IMR-90 (cell line): ENCODE measurements around the gene CTSC. TPM values are rescaled to one million over a fixed set of nuclear protein-coding genes. Genes with fewer than 3 reads are reported as not detected.

Experiments used
- ATAC-seq: fragments of 200-7000 bp; cut with Tn5 transposase; 2 replicates; pipeline ENCODE4 v1.9.1; 2020; ENCODE audit warnings: low read depth, mild to moderate bottlenecking, moderate library complexity
- BruUV-seq: library from RNA; stranded (reverse); fragments of 400-500 nt; replicated peaks from 2 replicates; lab custom pipeline; 2021; lab: Mats Ljungman, UMichigan
- CTCF ChIA-PET: fragments of 300-600 bp; formaldehyde crosslinking; extraction: SDS; loops from one replicate; lab custom pipeline; 2021; ENCODE audit warnings: antibody characterized with exemption; lab: Yijun Ruan, JAX
- POLR2A ChIA-PET: fragments of 300-600 bp; sonication (Branson Sonifier 250); formaldehyde crosslinking; loops from one replicate; lab custom pipeline; 2022; ENCODE audit warnings: antibody characterized with exemption; ENCODE audit not compliant: unreplicated experiment; lab: Charles Lee
- DNase-seq: peaks from one replicate; pipeline ENCODE4 v3.0.0; 2013
- H2AFZ ChIP-seq: replicated peaks from 2 replicates; pipeline ENCODE3; 2013; ENCODE audit warnings: low read length, mild to moderate bottlenecking; ENCODE audit not compliant: poor library complexity
- H2AK5ac ChIP-seq: 2 replicates; pipeline ENCODE4 v1.6.1; 2013; ENCODE audit warnings: low read depth, low read length, inconsistent platforms
- H2AK9ac ChIP-seq: replicated peaks from 2 replicates; pipeline ENCODE3; 2013; ENCODE audit warnings: mild to moderate bottlenecking, low read depth, low read length, moderate library complexity; ENCODE audit not compliant: poor library complexity
- H2BK120ac ChIP-seq: 2 replicates; pipeline ENCODE4 v1.6.1; 2013; ENCODE audit warnings: low read depth, low read length, inconsistent platforms
- H2BK15ac ChIP-seq: 3 replicates; pipeline ENCODE4 v1.6.1; 2013; ENCODE audit warnings: low read depth, low read length, inconsistent platforms
- H2BK20ac ChIP-seq: 2 replicates; pipeline ENCODE4 v1.6.1; 2013; ENCODE audit warnings: low read depth, mild to moderate bottlenecking, inconsistent platforms, low read length, moderate library complexity
- H2BK5ac ChIP-seq: 2 replicates; pipeline ENCODE4 v1.6.1; 2013; ENCODE audit warnings: mild to moderate bottlenecking, low read depth, low read length, inconsistent platforms; ENCODE audit not compliant: poor library complexity, severe bottlenecking
- H3K14ac ChIP-seq: replicated peaks from 2 replicates; pipeline ENCODE4 v1.6.1; 2013; ENCODE audit warnings: low read depth, low read length, inconsistent platforms
- H3K18ac ChIP-seq: 2 replicates; pipeline ENCODE4 v1.6.1; 2013; ENCODE audit warnings: low read depth, low read length, control low read depth
- H3K23ac ChIP-seq: 2 replicates; pipeline ENCODE4 v1.6.1; 2013; ENCODE audit warnings: low read depth, low read length, inconsistent platforms
- H3K27ac ChIP-seq: 2 replicates; pipeline ENCODE4 v1.5.1; 2013; ENCODE audit warnings: mild to moderate bottlenecking, control low read depth, low read length; ENCODE audit not compliant: insufficient read depth
- H3K27me3 ChIP-seq: 2 replicates; pipeline ENCODE4 v1.6.1; 2013; ENCODE audit warnings: low read length; ENCODE audit not compliant: control insufficient read depth, insufficient read depth
- H3K36me3 ChIP-seq: 2 replicates; pipeline ENCODE4 v1.6.1; 2013; ENCODE audit warnings: low read length, mixed read lengths; ENCODE audit not compliant: control insufficient read depth, insufficient read depth
- H3K4ac ChIP-seq: 2 replicates; pipeline ENCODE4 v1.6.1; 2013; ENCODE audit warnings: low read depth, low read length, inconsistent platforms
- H3K4me1 ChIP-seq: 2 replicates; pipeline ENCODE4 v1.6.1; 2013; ENCODE audit warnings: low read length, mixed read lengths; ENCODE audit not compliant: control insufficient read depth, insufficient read depth
- H3K4me2 ChIP-seq: 2 replicates; pipeline ENCODE4 v1.6.1; 2013; ENCODE audit warnings: low read depth, mild to moderate bottlenecking, control low read depth, low read length, moderate library complexity
- H3K4me3 ChIP-seq: 2 replicates; pipeline ENCODE4 v1.5.1; 2013; ENCODE audit warnings: low read depth, mild to moderate bottlenecking, control low read depth, low read length, moderate library complexity; ENCODE audit not compliant: insufficient read depth
- H3K56ac ChIP-seq: 2 replicates; pipeline ENCODE4 v1.6.1; 2013; ENCODE audit warnings: low read length, inconsistent platforms; ENCODE audit not compliant: insufficient read depth; ENCODE audit errors: extremely low read depth
- H3K79me1 ChIP-seq, 2 experiments: 2 replicates each; pipeline ENCODE4 v1.6.1; 2013; ENCODE audit warnings: low read length in 2 of 2, inconsistent platforms in 1 of 2, low read depth in 1 of 2
- H3K9ac ChIP-seq: 2 replicates; pipeline ENCODE4 v1.6.1; 2013; ENCODE audit warnings: low read depth, low read length, control low read depth
- H3K9me1 ChIP-seq: 2 replicates; pipeline ENCODE4 v1.6.1; 2013; ENCODE audit warnings: low read length, inconsistent platforms; ENCODE audit not compliant: insufficient read depth
- H3K9me3 ChIP-seq: 2 replicates; pipeline ENCODE4 v1.6.1; 2013; ENCODE audit warnings: low read length; ENCODE audit not compliant: control insufficient read depth, insufficient read depth
- H4K20me1 ChIP-seq: 2 replicates; pipeline ENCODE4 v1.6.1; 2013; ENCODE audit warnings: low read length, inconsistent platforms; ENCODE audit not compliant: insufficient read depth
- H4K5ac ChIP-seq: 2 replicates; pipeline ENCODE4 v1.6.1; 2013; ENCODE audit warnings: mild to moderate bottlenecking, low read depth, low read length, control low read depth
- H4K8ac ChIP-seq, 2 experiments: 2 replicates each; pipeline ENCODE4 v1.6.1; 2013; ENCODE audit warnings: low read depth in 2 of 2, low read length in 2 of 2, control low read depth in 1 of 2, inconsistent platforms in 1 of 2
- H4K91ac ChIP-seq: 2 replicates; pipeline ENCODE4 v1.6.1; 2013; ENCODE audit warnings: low read depth, low read length, inconsistent platforms; ENCODE audit not compliant: insufficient read depth
- BHLHE40 ChIP-seq: fragments of 150-350 bp; IDR thresholded peaks from 2 replicates; pipeline ENCODE4 v1.6.1; 2016; ENCODE audit warnings: mild to moderate bottlenecking, low read depth, low read length
- CHD1 ChIP-seq: IDR thresholded peaks from 2 replicates; pipeline ENCODE4 v1.6.1; 2012; ENCODE audit warnings: low read depth, low read length, improper control_type of control experiment
- CTCF ChIP-seq: conservative IDR thresholded peaks from 2 replicates; pipeline ENCODE4 v1.5.1; 2012; ENCODE audit warnings: mild to moderate bottlenecking, low read depth, low read length, improper control_type of control experiment
- ELK1 ChIP-seq: fragments of 150-350 bp; IDR thresholded peaks from 2 replicates; pipeline ENCODE4 v1.6.1; 2016; ENCODE audit warnings: low read depth, mild to moderate bottlenecking, low read length, moderate library complexity, borderline replicate concordance
- FOS ChIP-seq: fragments of 150-350 bp; IDR thresholded peaks from 2 replicates; pipeline ENCODE4 v1.6.1; 2016; ENCODE audit warnings: low read depth, low read length
- MAFK ChIP-seq: IDR thresholded peaks from 2 replicates; pipeline ENCODE4 v1.6.1; 2012; ENCODE audit warnings: low read depth, low read length, improper control_type of control experiment
- MAZ ChIP-seq: IDR thresholded peaks from 2 replicates; pipeline ENCODE4 v1.6.1; 2012; ENCODE audit warnings: low read depth, mild to moderate bottlenecking, low read length, improper control_type of control experiment, moderate library complexity, borderline replicate concordance
- MXI1 ChIP-seq: IDR thresholded peaks from 2 replicates; pipeline ENCODE4 v1.6.1; 2012; ENCODE audit warnings: low read depth, mild to moderate bottlenecking, low read length, moderate library complexity, borderline replicate concordance
- NFE2L2 ChIP-seq: fragments of 150-350 bp; IDR thresholded peaks from 2 replicates; pipeline ENCODE4 v1.6.1; 2016; ENCODE audit warnings: low read depth, mild to moderate bottlenecking, low read length
- POLR2A ChIP-seq: IDR thresholded peaks from 2 replicates; pipeline ENCODE4 v1.6.1; 2012; ENCODE audit warnings: mild to moderate bottlenecking, low read depth, low read length
- RAD21 ChIP-seq: IDR thresholded peaks from 2 replicates; pipeline ENCODE4 v1.6.1; 2012; ENCODE audit warnings: low read length, improper control_type of control experiment
- RCOR1 ChIP-seq: IDR thresholded peaks from 2 replicates; pipeline ENCODE4 v1.6.1; 2012; ENCODE audit warnings: mild to moderate bottlenecking, low read length, improper control_type of control experiment; ENCODE audit not compliant: insufficient replicate concordance
- RFX5 ChIP-seq: IDR thresholded peaks from 2 replicates; pipeline ENCODE4 v1.8.0; 2012; ENCODE audit warnings: low read depth, mild to moderate bottlenecking, low read length, moderate library complexity
- SMC3 ChIP-seq: fragments of 150-350 bp; IDR thresholded peaks from 2 replicates; pipeline ENCODE4 v1.6.1; 2016; ENCODE audit warnings: low read depth, mild to moderate bottlenecking, antibody characterized with exemption, low read length, moderate library complexity
- USF2 ChIP-seq: fragments of 150-350 bp; IDR thresholded peaks from 2 replicates; pipeline ENCODE4 v1.6.1; 2017; ENCODE audit warnings: mild to moderate bottlenecking, antibody characterized with exemption, low read length, low read depth
- WGBS, 2 experiments: methylation state at CpG; one replicate each; pipeline versions ENCODE4 v1.1.5 to v1.1.7; 2013; ENCODE audit warnings: missing lambda C conversion rate in 2 of 2; ENCODE audit not compliant: insufficient read length in 1 of 2; ENCODE audit errors: extremely low coverage in 2 of 2; 5-methylcytosine and 5-hydroxymethylcytosine counted together
- dilution Hi-C: fragments of 300-500 bp; cut with HindIII; formaldehyde crosslinking; loops from one replicate; pipeline ENCODE4 v1.14.3; 2018; ENCODE audit warnings: low sequenced_read_pairs; ENCODE audit not compliant: unreplicated experiment
- in situ Hi-C: fragments of 300-500 bp; cut with MboI; formaldehyde crosslinking; loops from 3 replicates; pipeline ENCODE4 v1.14.3; 2019; ENCODE audit warnings: low sequenced_read_pairs, inconsistent platforms, mixed read lengths
- intact Hi-C: fragments of 100-400 bp; cut with micrococcal nuclease; formaldehyde crosslinking; loops from 2 replicates; pipeline ENCODE4 v1.10.0; 2022
- polyA plus RNA-seq, 3 experiments: library from polyadenylated mRNA; depleted of rRNA; stranded (reverse); fragments of >200 nt; gene quantifications; 2 replicates each; pipeline ENCODE4 v1.2.3, GENCODE V29; 2012; ENCODE audit warnings: low replicate concordance in 1 of 3
- total RNA-seq: library from RNA; depleted of rRNA; stranded (reverse); fragments of >200 nt; gene quantifications from 2 replicates; pipeline ENCODE4 v1.2.3, GENCODE V29; 2012

Gene CTSC
- total and polyA plus RNA-seq, 2 of the 4 experiments (the other 2 are of a cell fraction), result 208 to 299 TPM

- Histone ChIP-seq H3K56ac (no peak overlapping the region), H3K23ac (no peak overlapping the region), H3K9me3 (no peaks in the 10 kb centered on the region), H3K4me2 (no peak overlapping the region), H4K5ac (no peak overlapping the region), H3K9ac (no peak overlapping the region), H3K4ac (no peak overlapping the region), H4K8ac (no peak overlapping the region), H3K14ac (no peak overlapping the region), H3K18ac (no peak overlapping the region), H2BK120ac (no peak overlapping the region), H4K20me1 (no peaks in the 10 kb centered on the region), H3K9me1 (no peaks in the 10 kb centered on the region), H2BK20ac (no peak overlapping the region), H2BK15ac (no peak overlapping the region), H3K4me3 (no peak overlapping the region), H3K79me1 (peaks cover 0 to 2% of the 10 kb centered on the region in 2 experiments; a peak in 1 of 4 replicates), H2AK5ac (no peak overlapping the region), H3K4me1 (peaks cover 2% of the 10 kb centered on the region; the same call in 1 of the 2 replicates), H2AK9ac (no peak overlapping the region), H3K27me3 (no peaks in the 10 kb centered on the region), H2BK5ac (no peak overlapping the region), H3K36me3 (peaks cover 22% of the 10 kb centered on the region), H4K91ac (no peak overlapping the region), H2AFZ (no peak overlapping the region), H3K27ac (no peak overlapping the region)
- ChIA-PET POLR2A (no interaction called here), CTCF (no interaction called here)
- intact Hi-C loops (loop anchor here (10.0 kb wide), 1 partner anchor 938 kb away; no protein-coding TSS in a partner anchor), in situ Hi-C loops (no loop called here), dilution Hi-C loops (no loop called here)
- no TSS peak for BruUV-seq
- TF ChIP-seq POLR2A, result no peak
- no peak for TF ChIP-seq CTCF
- TF ChIP-seq USF2, result no peak
- no peak for TF ChIP-seq MXI1
- TF ChIP-seq BHLHE40, result no peak
- TF ChIP-seq RFX5, result no peak
- TF ChIP-seq MAZ, result no peak
- TF ChIP-seq ELK1, result no peak
- no peak for TF ChIP-seq RCOR1
- no peak for TF ChIP-seq RAD21
- TF ChIP-seq CHD1, result no peak
- TF ChIP-seq FOS, result no peak
- TF ChIP-seq MAFK, result no peak
- no peak for TF ChIP-seq NFE2L2
- TF ChIP-seq SMC3, result no peak
- DNase-seq (peak; percentile 22), ATAC-seq (peak; percentile 21; the same call in 1 of the 2 replicates)
- WGBS, 2 experiments, result no CpG with 5 or more reads among the region's 3 CpGs
Observed at GRCh38 chr11:88292171-88292843, 45.2 kb downstream of the CTSC start.
